Pancreas (tissue), 10 donors: ENCODE results near the gene LINC01488. TPM values are rescaled to one million over a fixed set of nuclear protein-coding genes. Genes with fewer than 3 reads are reported as not detected.

ENCODE experiments used
- ATAC-seq, 4 donors: fragments of 200-7000 bp; cut with Tn5 transposase; one replicate each; pipeline versions ENCODE4 v1.8.0 to v1.9.1; 2020; ENCODE audit warnings: mild to moderate bottlenecking in 4 of 4, moderate library complexity in 4 of 4
- DNase-seq, 6 donors: peaks; one replicate each; pipeline ENCODE4 v3.0.0-alpha.2; 2020
- FAIRE-seq: peaks from 2 replicates; lab custom pipeline; 2012; peaks lifted over from hg19 to GRCh38; lab: Jason Lieb, UNC
- H3K27ac ChIP-seq, 4 donors: fragments of 200-600 bp; sonication (generic); 1 replicate in 3 of 4; 2 replicates in 1 of 4; pipeline versions ENCODE4 v1.5.0 to v1.8.0; 2020
- H3K27me3 ChIP-seq, 4 donors: fragments of 200-600 bp; one replicate each; pipeline ENCODE4 v1.8.0; 2021
- H3K36me3 ChIP-seq, 3 donors: fragments of 200-600 bp; sonication (generic) in 1 of 3; one replicate each; pipeline versions ENCODE4 v1.5.0 to v1.8.0; 2020 to 2021
- H3K4me1 ChIP-seq, 3 donors: fragments of 200-600 bp; one replicate each; pipeline ENCODE4 v1.8.0; 2021
- H3K4me3 ChIP-seq, 4 donors: fragments of 200-600 bp; sonication (generic) in 2 of 4; one replicate each; pipeline versions ENCODE4 v1.5.0 to v1.8.0; 2020 to 2021
- H3K9me3 ChIP-seq, 4 donors: fragments of 200-600 bp; one replicate each; pipeline ENCODE4 v1.8.0; 2021
- CTCF ChIP-seq, 4 donors: fragments of 200-600 bp; sonication (generic) in 3 of 4; IDR thresholded peaks; one replicate each; pipeline versions ENCODE4 v1.5.0 to v1.8.0; 2021; ENCODE audit warnings: antibody characterized with exemption in 4 of 4
- WGBS, 2 donors: extraction: QIAGEN DNeasy Blood & Tissue Kit; methylation state at CpG; one replicate each; pipeline ENCODE4 v1.1.7; 2013; 5-methylcytosine and 5-hydroxymethylcytosine counted together
- intact Hi-C, 3 donors: fragments of 100-400 bp; cut with DNase I; formaldehyde crosslinking; loops; one replicate each; pipeline versions ENCODE4 v1.11.1 to v1.14.2; 2022
- polyA plus RNA-seq, 2 donors: library from polyadenylated mRNA; stranded (reverse); fragments of 200-250 nt; gene quantifications; one replicate each; pipeline ENCODE4 v1.2.3, GENCODE V29; 2013
- total RNA-seq, 6 donors: library from RNA; stranded (reverse); fragmentation: NEBNext Ultra II Directional in 4 of 6; extraction: Animal tissue kit (Norgen Biotek cat#: 25700) in 4 of 6; gene quantifications; one replicate each; pipeline versions ENCODE4 v1.2.1 to v1.2.4, GENCODE V29; 2021 to 2023
- donor health status: healthy with polysubstance abuse.
- donor health status: DM: no; HTN: no; CAD: no; lungs with moderate emphysema.
- donor health status: DM: no; HTN: no; CAD: no.
- donor health status: control.
- donor health status: control.
- donor health status: Bipolar disorder and iron deficiency.
- donor health status: DM: yes; HTN: yes; CAD: no.
- donor health status: DM: no; HTN: no; CAD: no.
- donor health status: DM: no; HTN: no; CAD: no.
- donor health status: DM: yes; HTN: yes; CAD: no.

LINC01488 gene
- total and polyA plus RNA-seq, 8 donors: not detected

- 60 to 75% methylated on average over 19 of the region's 19 CpGs for WGBS, 2 donors
- no peak overlapping the region for H3K4me3 ChIP-seq
- H3K4me1 ChIP-seq: no peaks in the 10 kb centered on the region
- H3K27ac ChIP-seq: no peak overlapping the region
- no peaks in the 10 kb centered on the region for H3K36me3 ChIP-seq
- FAIRE-seq (no peak), DNase-seq (peak in 2 of 6 donors; percentile 24 to 37), ATAC-seq (peak in 2 of 4 donors; percentile 32 to 55)
- H3K27me3 ChIP-seq: no peaks in the 10 kb centered on the region
- H3K9me3 ChIP-seq: no peaks in the 10 kb centered on the region
- TF ChIP-seq CTCF (IDR thresholded peaks at IDR 0.05): no peak
- intact Hi-C loops: no loop called here
These were observed 19.1 kb upstream of the LINC01488 start for GRCh38 chr11:69462106-69462951.

GRCh38 chr11:69463181-69463994, 18.1 kb upstream of the LINC01488 start:
- DNase-seq: peak in 2 of 6 donors; percentile 48 to 53
- ATAC-seq: peak in 3 of 4 donors; percentile 37 to 48 (median 42)
- whole genome bisulfite sequencing, 2 donors: 46 to 69% methylated on average over 12 to 14 of the region's 14 CpGs
- FAIRE-seq: no peak
- no peak for TF ChIP-seq CTCF (IDR thresholded peaks at IDR 0.05)
- H3K4me3 ChIP-seq: no peak overlapping the region
- intact Hi-C loops: no loop called here
- no peaks in the 10 kb centered on the region for H3K4me1 ChIP-seq
- H3K36me3 ChIP-seq: no peaks in the 10 kb centered on the region
- H3K9me3 ChIP-seq: no peaks in the 10 kb centered on the region
- no peak overlapping the region for H3K27ac ChIP-seq
- H3K27me3 ChIP-seq: no peaks in the 10 kb centered on the region

GRCh38 chr11:69463995-69464960, 17.2 kb upstream of the LINC01488 start:
- no peak for FAIRE-seq
- 62 to 77% methylated on average over 16 of the region's 16 CpGs for WGBS, 2 donors
- H3K9me3 ChIP-seq: no peaks in the 10 kb centered on the region
- ATAC-seq: no peak
- no peaks in the 10 kb centered on the region for H3K27me3 ChIP-seq
- H3K4me3 ChIP-seq: no peak overlapping the region
- no peaks in the 10 kb centered on the region for H3K36me3 ChIP-seq
- intact Hi-C loops: no loop called here
- no peak for TF ChIP-seq CTCF (IDR thresholded peaks at IDR 0.05)
- H3K4me1 ChIP-seq: no peaks in the 10 kb centered on the region
- H3K27ac ChIP-seq: no peak overlapping the region
- DNase-seq: peak in 2 of 6 donors; percentile 35 to 36

GRCh38 chr11:69465236-69466000, 16.0 kb upstream of the LINC01488 start:
- Histone ChIP-seq H3K9me3 (no peaks in the 10 kb centered on the region), H3K4me1 (no peaks in the 10 kb centered on the region), H3K4me3 (no peak overlapping the region), H3K27me3 (no peaks in the 10 kb centered on the region), H3K36me3 (no peaks in the 10 kb centered on the region), H3K27ac (no peak overlapping the region)
- WGBS, 2 donors: 48 to 57% methylated on average over 17 of the region's 17 CpGs
- ATAC-seq (peak in 1 of 4 donors; percentile 19), DNase-seq (peak in 3 of 6 donors; percentile 45 to 69 (median 62)), FAIRE-seq (no peak)
- TF ChIP-seq CTCF (IDR thresholded peaks at IDR 0.05): no peak
- intact Hi-C loops: no loop called here
